ENCODE measurements around the gene FRMPD1. TPM values are rescaled to one million over a fixed set of nuclear protein-coding genes. Genes with fewer than 3 reads are reported as not detected.

FRMPD1 gene
- total and polyA plus RNA-seq, 2 of the 4 experiments (the other 2 are of a cell fraction): not detected

- in situ Hi-C loops (cut with MboI; ENCODE audit: low sequenced_read_pairs): no loop called here
- ATAC-seq (ENCODE audit: low read depth): no peak
These were observed 28.1 kb downstream of the FRMPD1 start for GRCh38 chr9:37678789-37679273.

More at GRCh38 chr9:37678789-37679273, 28.1 kb downstream of the FRMPD1 start:
- Histone ChIP-seq H2BK120ac (ENCODE audit: low read depth, low read length) (no peak overlapping the region), H3K36me3 (ENCODE audit: control insufficient read depth, insufficient read depth, low read length) (no peaks in the 10 kb centered on the region), H2AK5ac (ENCODE audit: low read depth, low read length) (no peak overlapping the region), H2BK15ac (ENCODE audit: low read depth, low read length) (no peak overlapping the region), H4K20me1 (ENCODE audit: insufficient read depth, low read length) (no peaks in the 10 kb centered on the region), H3K27me3 (ENCODE audit: control insufficient read depth, insufficient read depth, low read length) (peaks cover 50% of the 10 kb centered on the region), H3K14ac (replicated peaks; ENCODE audit: low read depth, low read length) (no peak overlapping the region), H3K23ac (ENCODE audit: low read depth, low read length) (no peak overlapping the region), H2AK9ac (replicated peaks; ENCODE audit: low read depth, low read length, poor library complexity) (no peak overlapping the region), H3K4ac (ENCODE audit: low read depth, low read length) (no peak overlapping the region), H3K56ac (ENCODE audit: extremely low read depth, insufficient read depth, low read length) (no peak overlapping the region), H2BK20ac (ENCODE audit: low read depth, low read length) (no peak overlapping the region), H3K27ac (ENCODE audit: insufficient read depth, low read length) (no peak overlapping the region), H3K9me1 (ENCODE audit: insufficient read depth, low read length) (no peaks in the 10 kb centered on the region), H3K9me3 (ENCODE audit: control insufficient read depth, insufficient read depth, low read length) (no peaks in the 10 kb centered on the region), H3K4me3 (ENCODE audit: insufficient read depth, low read depth, low read length) (no peak overlapping the region), H4K91ac (ENCODE audit: insufficient read depth, low read depth, low read length) (no peak overlapping the region), H3K9ac (ENCODE audit: low read depth, low read length) (no peak overlapping the region), H4K8ac (ENCODE audit: low read depth in 2 of 2, low read length in 2 of 2) (no peak overlapping the region), H3K18ac (ENCODE audit: low read depth, low read length) (no peak overlapping the region), H2AFZ (replicated peaks; ENCODE audit: low read length, poor library complexity) (no peak overlapping the region), H3K4me1 (ENCODE audit: control insufficient read depth, insufficient read depth, low read length) (no peaks in the 10 kb centered on the region), H3K4me2 (ENCODE audit: low read depth, low read length) (no peak overlapping the region), H2BK5ac (ENCODE audit: low read depth, low read length, poor library complexity, severe bottlenecking) (no peak overlapping the region), H4K5ac (ENCODE audit: low read depth, low read length) (no peak overlapping the region), H3K79me1 (ENCODE audit: low read depth in 1 of 2, low read length in 2 of 2) (no peaks in the 10 kb centered on the region)
- WGBS, 2 experiments (ENCODE audit: extremely low coverage in 2 of 2, insufficient read length in 1 of 2): no CpG with 5 or more reads among the region's 1 CpG
- no peak for TF ChIP-seq CTCF (conservative IDR thresholded peaks at IDR 0.05; ENCODE audit: low read depth, low read length)
- TF ChIP-seq RFX5 (IDR thresholded peaks at IDR 0.05; ENCODE audit: low read depth, low read length): no peak
- TF ChIP-seq FOS (IDR thresholded peaks at IDR 0.05; ENCODE audit: low read depth, low read length): no peak
- no peak for TF ChIP-seq MAFK (IDR thresholded peaks at IDR 0.05; ENCODE audit: low read depth, low read length)
- TF ChIP-seq POLR2A (IDR thresholded peaks at IDR 0.05; ENCODE audit: low read depth, low read length): no peak
- no peak for TF ChIP-seq ELK1 (IDR thresholded peaks at IDR 0.05; ENCODE audit: borderline replicate concordance, low read depth, low read length)
- no peak for TF ChIP-seq CHD1 (IDR thresholded peaks at IDR 0.05; ENCODE audit: low read depth, low read length)
- TF ChIP-seq MXI1 (IDR thresholded peaks at IDR 0.05; ENCODE audit: borderline replicate concordance, low read depth, low read length): no peak
- no peak for TF ChIP-seq USF2 (IDR thresholded peaks at IDR 0.05; ENCODE audit: low read depth, low read length)
- no peak for TF ChIP-seq RCOR1 (IDR thresholded peaks at IDR 0.05; ENCODE audit: insufficient replicate concordance, low read length)
- no peak for TF ChIP-seq SMC3 (IDR thresholded peaks at IDR 0.05; ENCODE audit: low read depth, low read length)
- no peak for TF ChIP-seq NFE2L2 (IDR thresholded peaks at IDR 0.05; ENCODE audit: low read depth, low read length)
- TF ChIP-seq MAZ (IDR thresholded peaks at IDR 0.05; ENCODE audit: borderline replicate concordance, low read depth, low read length): no peak
- no peak for TF ChIP-seq BHLHE40 (IDR thresholded peaks at IDR 0.05; ENCODE audit: low read depth, low read length)
- TF ChIP-seq CEBPB (IDR thresholded peaks at IDR 0.05; ENCODE audit: low read depth, low read length): no peak
- no peak for TF ChIP-seq RAD21 (IDR thresholded peaks at IDR 0.05; ENCODE audit: low read length)
- POLR2A ChIA-PET (ENCODE audit: unreplicated experiment): no interaction called here
- intact Hi-C loops (cut with micrococcal nuclease): no loop called here
- DNase-seq: no peak
- BruUV-seq (replicated peaks): no TSS peak
- CTCF ChIA-PET: no interaction called here
- dilution Hi-C loops (cut with HindIII; ENCODE audit: low sequenced_read_pairs, unreplicated experiment): no loop called here

Measured in IMR-90 (cell line).